ENCODE results near the gene MNAT1.
A peak's percentile ranks its signal among the peaks of the same experiment; 100 is the strongest.
"Not testable (repeated sequence)": the region's sequence is repeated elsewhere in the genome, so short reads cannot be mapped to it uniquely, and the experiment has no call there.

The MNAT1 gene

DNA sequence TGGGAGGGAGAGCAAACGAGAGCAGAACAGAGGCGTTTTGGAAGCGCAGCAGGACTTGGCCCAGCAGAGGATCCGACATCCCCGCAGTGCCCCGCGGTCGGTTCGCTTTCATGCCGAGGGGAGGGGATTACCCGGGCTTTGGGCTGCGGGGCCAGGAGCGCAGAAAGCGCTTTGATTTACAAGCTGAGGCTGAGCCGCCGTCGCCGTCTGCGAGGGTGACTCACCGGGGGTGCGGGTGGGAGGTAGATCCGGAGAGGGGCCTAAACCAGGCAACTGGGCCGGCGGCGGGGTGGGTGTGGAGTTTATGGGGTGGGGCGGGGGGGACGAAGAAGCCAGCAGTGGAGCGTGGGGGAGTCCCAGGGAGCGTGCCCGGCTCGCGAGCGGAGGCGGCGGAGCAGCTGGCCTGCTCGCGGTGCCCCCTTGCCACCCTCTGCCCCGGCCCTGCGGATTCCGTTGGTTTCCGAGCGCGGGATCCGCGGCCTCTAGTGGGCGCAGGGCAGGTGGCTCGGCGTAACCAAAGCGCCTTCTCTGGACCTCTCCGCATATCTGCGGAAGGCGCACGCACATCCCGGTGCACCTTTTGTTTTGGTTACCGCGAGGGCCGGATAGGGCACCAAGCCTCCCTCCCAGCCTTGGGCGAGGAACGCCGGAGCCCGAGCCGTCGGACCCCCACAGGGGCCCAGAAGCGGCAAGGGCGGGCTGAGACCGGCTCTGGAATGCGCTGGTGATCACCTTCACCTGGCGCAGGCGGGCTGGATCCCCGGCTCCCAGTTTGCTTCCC is 13.0 kb upstream of the MNAT1 start:
- Mint-ChIP-seq H3K27ac (peak overlapping the region; percentile 97), H3K4me1 (peaks cover 48% of the 10 kb centered on the region), H3K36me3 (ENCODE audit: low read depth) (peaks cover 26% of the 10 kb centered on the region), H3K27me3 (ENCODE audit: low read depth, poor library complexity) (no peaks in the 10 kb centered on the region), H3K9me3 (peaks cover 7% of the 10 kb centered on the region), H3K4me3 (peak overlapping the region; percentile 96)
- TF ChIP-seq, protein P1, sequence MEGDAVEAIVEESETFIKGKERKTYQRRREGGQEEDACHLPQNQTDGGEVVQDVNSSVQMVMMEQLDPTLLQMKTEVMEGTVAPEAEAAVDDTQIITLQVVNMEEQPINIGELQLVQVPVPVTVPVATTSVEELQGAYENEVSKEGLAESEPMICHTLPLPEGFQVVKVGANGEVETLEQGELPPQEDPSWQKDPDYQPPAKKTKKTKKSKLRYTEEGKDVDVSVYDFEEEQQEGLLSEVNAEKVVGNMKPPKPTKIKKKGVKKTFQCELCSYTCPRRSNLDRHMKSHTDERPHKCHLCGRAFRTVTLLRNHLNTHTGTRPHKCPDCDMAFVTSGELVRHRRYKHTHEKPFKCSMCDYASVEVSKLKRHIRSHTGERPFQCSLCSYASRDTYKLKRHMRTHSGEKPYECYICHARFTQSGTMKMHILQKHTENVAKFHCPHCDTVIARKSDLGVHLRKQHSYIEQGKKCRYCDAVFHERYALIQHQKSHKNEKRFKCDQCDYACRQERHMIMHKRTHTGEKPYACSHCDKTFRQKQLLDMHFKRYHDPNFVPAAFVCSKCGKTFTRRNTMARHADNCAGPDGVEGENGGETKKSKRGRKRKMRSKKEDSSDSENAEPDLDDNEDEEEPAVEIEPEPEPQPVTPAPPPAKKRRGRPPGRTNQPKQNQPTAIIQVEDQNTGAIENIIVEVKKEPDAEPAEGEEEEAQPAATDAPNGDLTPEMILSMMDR (IDR thresholded peaks at IDR 0.05) = no peak
- peak; percentile 75 for DNase-seq

DNA sequence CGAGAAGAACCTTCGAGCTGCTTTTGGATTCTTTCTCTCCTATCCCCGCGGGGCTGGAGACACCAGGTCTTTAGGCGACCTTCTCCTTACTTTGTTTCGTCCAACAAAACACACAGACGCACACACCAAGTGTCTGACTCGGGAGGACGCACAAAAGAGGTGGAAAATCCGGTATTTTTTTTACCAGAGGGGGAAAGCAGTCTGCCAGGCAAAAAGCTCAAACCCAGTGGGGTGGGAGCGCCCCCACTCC is 12.5 kb upstream of the MNAT1 start:
- peaks cover 32% of the 10 kb centered on the region for H3K36me3 Mint-ChIP-seq (ENCODE audit: low read depth)
- H3K4me3 Mint-ChIP-seq = peak overlapping the region; percentile 96
- peaks cover 11% of the 10 kb centered on the region for H3K9me3 Mint-ChIP-seq

DNA sequence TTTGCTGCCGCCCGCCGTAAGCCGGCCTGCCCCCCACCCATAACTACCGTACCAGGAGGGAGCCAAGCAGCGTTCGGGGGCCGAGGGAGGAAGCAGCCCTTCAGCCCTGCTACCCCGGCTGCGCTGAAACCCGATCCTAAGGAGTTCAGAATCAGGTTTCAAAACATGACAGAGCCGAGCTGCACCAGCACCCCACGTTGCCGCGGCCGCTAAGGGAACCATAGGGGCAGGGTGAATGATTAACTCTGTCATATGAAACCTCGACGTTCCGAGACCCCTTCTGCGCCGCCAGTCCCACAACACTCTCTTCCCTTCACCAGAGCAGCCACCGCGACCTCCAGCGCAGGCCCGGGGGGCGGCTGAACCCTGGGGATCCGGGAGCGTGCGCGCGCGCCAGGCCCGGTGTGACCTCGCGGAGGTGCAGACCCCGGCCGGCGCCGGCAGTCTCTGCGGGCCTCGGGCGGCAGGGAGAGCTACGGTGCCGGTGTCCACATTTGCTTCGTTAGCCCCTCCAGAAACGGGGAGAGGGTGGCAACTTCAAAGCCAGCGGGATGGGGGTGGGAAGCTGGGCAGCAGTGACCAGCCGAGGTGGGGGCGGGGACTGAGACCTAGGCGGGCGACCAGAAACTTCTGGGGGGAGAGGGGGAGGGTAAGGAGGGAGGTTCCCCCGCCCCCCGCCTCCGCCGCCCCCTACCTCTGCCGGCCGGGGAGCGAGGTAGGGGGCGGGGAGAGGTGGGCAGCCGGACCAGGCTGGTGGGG is 12.0 kb upstream of the MNAT1 start:
- H3K4me1 Mint-ChIP-seq = peaks cover 48% of the 10 kb centered on the region
- H3K27ac Mint-ChIP-seq = peak overlapping the region; percentile 97
- TF ChIP-seq, protein P1 (IDR thresholded peaks at IDR 0.05) = no peak
- peaks cover 16% of the 10 kb centered on the region for H3K9me3 Mint-ChIP-seq
- H3K36me3 Mint-ChIP-seq (ENCODE audit: low read depth) = peaks cover 37% of the 10 kb centered on the region
- H3K4me3 Mint-ChIP-seq = peak overlapping the region; percentile 96
- DNase-seq = peak; percentile 79
- no peaks in the 10 kb centered on the region for H3K27me3 Mint-ChIP-seq (ENCODE audit: low read depth, poor library complexity)

More for the DNA sequence above, 12.5 kb upstream of the MNAT1 start:
- TF ChIP-seq, protein P1 (IDR thresholded peaks at IDR 0.05) = no peak
- no peaks in the 10 kb centered on the region for H3K27me3 Mint-ChIP-seq (ENCODE audit: low read depth, poor library complexity)
- H3K4me1 Mint-ChIP-seq = peaks cover 48% of the 10 kb centered on the region
- DNase-seq = no peak
- peak overlapping the region; percentile 97 for H3K27ac Mint-ChIP-seq

DNA sequence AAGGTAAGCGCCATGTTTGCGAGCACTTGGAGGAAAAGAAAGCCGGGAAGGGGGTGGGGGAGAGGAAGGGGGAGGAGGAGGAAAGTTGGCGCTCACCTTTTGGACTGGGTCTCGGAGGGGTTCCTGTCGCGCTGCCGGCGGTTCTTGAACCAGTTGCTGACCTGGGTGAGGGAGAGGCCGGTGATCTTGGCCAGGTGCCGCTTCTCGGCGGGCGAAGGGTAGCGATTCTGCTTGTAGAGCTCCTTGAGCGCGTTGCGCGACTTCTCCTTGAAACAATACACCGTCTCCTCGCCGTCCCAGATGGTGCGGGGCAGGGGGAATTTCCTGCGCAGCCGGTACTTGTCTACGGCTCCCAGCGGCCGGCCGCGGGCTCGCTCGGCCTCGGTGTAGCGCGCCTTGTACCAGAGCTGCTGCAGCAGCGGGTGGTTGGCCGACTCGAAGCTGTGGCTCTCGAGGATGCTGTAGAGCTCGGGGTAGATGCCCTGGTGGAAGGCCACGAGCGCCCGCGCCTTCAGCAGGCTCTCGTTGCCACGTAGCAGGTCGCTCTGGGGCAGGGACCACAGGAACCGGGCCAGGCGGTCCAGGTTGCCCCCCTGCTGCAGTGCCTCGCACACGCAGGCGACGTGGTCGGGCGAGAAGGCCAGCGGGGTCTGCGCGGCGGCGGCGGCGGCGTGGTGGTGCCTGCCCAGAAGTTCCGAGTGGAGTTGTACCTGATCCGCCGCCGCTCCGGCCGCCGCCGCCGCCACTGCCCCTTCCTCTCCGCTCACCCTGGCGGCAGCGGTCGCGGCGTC is 11.2 kb upstream of the MNAT1 start:
- H3K27ac Mint-ChIP-seq = peak overlapping the region; percentile 98
- TF ChIP-seq, protein P1 (IDR thresholded peaks at IDR 0.05) = no peak
- H3K36me3 Mint-ChIP-seq (ENCODE audit: low read depth) = peaks cover 42% of the 10 kb centered on the region
- peak overlapping the region; percentile 96 for H3K4me3 Mint-ChIP-seq
- peak; percentile 64 for DNase-seq
- no peaks in the 10 kb centered on the region for H3K27me3 Mint-ChIP-seq (ENCODE audit: low read depth, poor library complexity)
- peaks cover 24% of the 10 kb centered on the region for H3K9me3 Mint-ChIP-seq
- peaks cover 45% of the 10 kb centered on the region for H3K4me1 Mint-ChIP-seq

DNA sequence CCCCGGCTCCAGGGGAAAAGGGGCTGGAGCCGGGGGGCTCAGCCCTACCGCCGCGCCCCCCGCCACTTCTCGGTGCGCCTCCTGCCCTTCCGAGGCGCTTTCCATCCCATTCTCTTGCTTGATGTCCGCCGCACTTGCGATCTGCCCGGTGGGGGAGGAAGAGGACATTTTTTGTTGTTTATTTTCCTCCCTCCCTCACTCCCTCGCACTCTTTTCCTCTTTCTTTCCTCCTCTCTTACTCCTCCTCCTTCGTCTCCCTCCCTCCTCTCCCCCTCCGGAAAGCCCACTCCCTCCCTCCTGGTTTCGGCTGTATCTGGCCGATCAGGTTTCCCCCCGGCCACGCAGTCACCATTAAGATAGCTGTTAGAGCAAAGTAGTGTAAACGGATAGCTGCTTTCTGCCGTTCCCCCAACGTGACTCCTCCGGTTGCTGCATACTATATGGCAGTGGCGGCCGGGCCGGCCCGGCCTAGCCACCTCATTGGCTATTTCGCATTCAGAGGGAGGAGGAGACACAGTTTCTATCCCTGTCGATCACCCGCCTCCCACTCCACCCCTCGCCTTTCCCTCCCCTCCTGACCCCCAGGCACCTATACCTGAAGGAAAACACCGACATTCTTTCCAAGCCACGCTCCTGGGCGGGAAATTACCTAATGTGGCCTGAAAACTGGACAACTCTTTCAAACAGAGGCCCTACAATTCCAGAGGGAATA is 10.5 kb upstream of the MNAT1 start, which contains the start of gene SIX4:
SIX4 (minus strand) TSS at position 445 of the 712 bp plus-strand sequence; CDS start at position 168, 277 bp downstream.
- peak within 1 kb of the TSS; percentile 96 for H3K4me3 Mint-ChIP-seq
- TF ChIP-seq, protein P1 (IDR thresholded peaks at IDR 0.05) = no peak
- H3K27me3 Mint-ChIP-seq (ENCODE audit: low read depth, poor library complexity) = no peaks in the 10 kb centered on the region
- peak; percentile 78 for DNase-seq
- peaks cover 38% of the 10 kb centered on the region for H3K4me1 Mint-ChIP-seq
- H3K27ac Mint-ChIP-seq = peak within 1 kb of the TSS; percentile 99
- peaks cover 25% of the 10 kb centered on the region for H3K9me3 Mint-ChIP-seq
- H3K36me3 Mint-ChIP-seq (ENCODE audit: low read depth) = peaks cover 44% of the 10 kb centered on the region

DNA sequence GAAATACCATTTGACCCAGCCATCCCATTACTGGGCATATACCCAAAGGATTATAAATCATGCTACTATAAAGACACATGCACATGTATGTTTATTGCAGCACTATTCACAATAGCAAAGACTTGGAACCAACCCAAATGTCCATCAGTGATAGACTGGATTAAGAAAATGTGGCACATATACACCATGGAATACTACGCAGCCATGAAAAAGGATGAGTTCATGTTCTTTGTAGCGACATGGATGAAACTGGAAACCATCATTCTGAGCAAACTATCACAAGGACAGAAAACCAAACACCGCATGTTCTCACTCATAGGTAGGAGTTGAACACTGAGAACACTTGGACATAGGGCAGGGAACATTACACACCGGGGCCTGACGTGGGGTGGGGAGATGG is 3.3 kb upstream of the MNAT1 start:
- not testable (repeated sequence) for H3K27ac Mint-ChIP-seq; H3K27me3 Mint-ChIP-seq (ENCODE audit: low read depth, poor library complexity); H3K4me3 Mint-ChIP-seq; DNase-seq
- Mint-ChIP-seq H3K4me1 (peaks cover 25% of the 10 kb centered on the region), H3K9me3 (peaks cover 43% of the 10 kb centered on the region), H3K36me3 (ENCODE audit: low read depth) (peaks cover 48% of the 10 kb centered on the region)
